ENCODE results near the gene KLK3.
"Not testable (repeated sequence)": the region's sequence is repeated elsewhere in the genome, so short reads cannot be mapped to it uniquely, and the experiment has no call there.

Gene KLK3

GRCh38 chr19:50859849-50860248, 5.1 kb downstream of the KLK3 start:
- intact Hi-C loops (cut with DNase I) = no loop called here
- DNase-seq = no peak

DNA sequence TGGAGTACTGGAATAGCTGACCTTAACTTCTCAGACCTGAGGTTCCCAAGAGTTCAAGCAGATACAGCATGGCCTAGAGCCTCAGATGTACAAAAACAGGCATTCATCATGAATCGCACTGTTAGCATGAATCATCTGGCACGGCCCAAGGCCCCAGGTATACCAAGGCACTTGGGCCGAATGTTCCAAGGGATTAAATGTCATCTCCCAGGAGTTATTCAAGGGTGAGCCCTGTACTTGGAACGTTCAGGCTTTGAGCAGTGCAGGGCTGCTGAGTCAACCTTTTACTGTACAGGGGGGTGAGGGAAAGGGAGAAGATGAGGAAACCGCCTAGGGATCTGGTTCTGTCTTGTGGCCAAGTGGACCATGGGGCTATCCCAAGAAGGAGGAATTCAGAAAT, 6.3 kb downstream of the KLK3 start:
- DNase-seq = no peak
- intact Hi-C loops (cut with DNase I) = no loop called here

- intact Hi-C loops (cut with DNase I) = no loop called here
- no peak for DNase-seq
Measured at GRCh38 chr19:50861496-50862286, 7.0 kb downstream of the KLK3 start.

DNA sequence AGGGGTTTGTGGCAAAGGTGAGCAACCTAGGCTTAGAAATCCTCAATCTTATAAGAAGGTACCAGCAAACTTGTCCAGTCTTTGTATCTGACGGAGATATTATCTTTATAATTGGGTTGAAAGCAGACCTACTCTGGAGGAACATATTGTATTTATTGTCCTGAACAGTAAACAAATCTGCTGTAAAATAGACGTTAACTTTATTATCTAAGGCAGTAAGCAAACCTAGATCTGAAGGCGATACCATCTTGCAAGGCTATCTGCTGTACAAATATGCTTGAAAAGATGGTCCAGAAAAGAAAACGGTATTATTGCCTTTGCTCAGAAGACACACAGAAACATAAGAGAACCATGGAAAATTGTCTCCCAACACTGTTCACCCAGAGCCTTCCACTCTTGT, 14.8 kb downstream of the KLK3 start:
- intact Hi-C loops (cut with DNase I) = no loop called here
- no peak for DNase-seq

DNA sequence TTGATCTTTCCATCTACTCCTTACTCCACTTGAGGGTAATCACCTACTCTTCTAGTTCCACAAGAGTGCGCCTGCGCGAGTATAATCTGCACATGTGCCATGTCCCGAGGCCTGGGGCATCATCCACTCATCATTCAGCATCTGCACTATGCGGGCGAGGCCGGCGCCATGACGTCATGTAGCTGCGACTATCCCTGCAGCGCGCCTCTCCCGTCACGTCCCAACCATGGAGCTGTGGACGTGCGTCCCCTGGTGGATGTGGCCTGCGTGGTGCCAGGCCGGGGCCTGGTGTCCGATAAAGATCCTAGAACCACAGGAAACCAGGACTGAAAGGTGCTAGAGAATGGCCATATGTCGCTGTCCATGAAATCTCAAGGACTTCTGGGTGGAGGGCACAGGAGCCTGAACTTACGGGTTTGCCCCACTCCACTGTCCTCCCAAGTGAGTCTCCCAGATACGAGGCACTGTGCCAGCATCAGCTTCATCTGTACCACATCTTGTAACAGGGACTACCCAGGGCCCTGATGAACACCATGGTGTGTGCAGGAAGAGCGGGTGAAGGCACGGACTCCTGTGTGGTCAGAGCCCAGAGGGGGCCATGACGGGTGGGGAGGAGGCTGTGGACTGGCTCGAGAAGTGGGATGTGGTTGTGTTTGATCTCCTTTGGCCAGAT, 15.8 kb downstream of the KLK3 start:
- intact Hi-C loops (cut with DNase I) = no loop called here
- peak in 1 of 10 donors; percentile 78 for DNase-seq

DNA sequence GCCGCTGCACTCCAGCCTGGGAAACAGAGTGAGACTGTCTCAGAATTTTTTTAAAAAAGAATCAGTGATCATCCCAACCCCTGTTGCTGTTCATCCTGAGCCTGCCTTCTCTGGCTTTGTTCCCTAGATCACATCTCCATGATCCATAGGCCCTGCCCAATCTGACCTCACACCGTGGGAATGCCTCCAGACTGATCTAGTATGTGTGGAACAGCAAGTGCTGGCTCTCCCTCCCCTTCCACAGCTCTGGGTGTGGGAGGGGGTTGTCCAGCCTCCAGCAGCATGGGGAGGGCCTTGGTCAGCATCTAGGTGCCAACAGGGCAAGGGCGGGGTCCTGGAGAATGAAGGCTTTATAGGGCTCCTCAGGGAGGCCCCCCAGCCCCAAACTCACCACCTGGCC, 18.3 kb downstream of the KLK3 start, which contains the start of gene KLK2:
KLK2 (plus strand) TSS at position 384 of the 400 bp plus-strand sequence. CDS start 35 bp downstream, outside the sequence.
- intact Hi-C loops (cut with DNase I) = no loop called here

DNA sequence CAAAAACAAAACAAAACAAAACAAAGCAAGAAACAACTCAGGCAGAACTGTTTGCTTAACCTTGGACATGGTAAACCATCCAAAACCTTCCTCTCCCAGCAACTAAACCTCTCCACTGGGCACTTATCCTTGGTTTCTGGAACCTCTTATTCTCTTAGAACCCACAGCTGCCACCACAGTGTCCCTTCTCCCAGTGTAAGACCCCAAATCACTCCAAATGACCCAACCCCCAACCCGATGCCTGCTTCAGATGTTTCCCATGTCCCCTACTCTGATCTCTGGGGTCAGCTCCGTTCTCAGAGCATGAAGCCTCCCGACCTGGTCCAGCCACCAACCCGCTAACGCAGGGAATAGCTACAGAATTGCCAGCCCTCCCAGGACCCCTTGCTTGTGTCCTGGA, 19.5 kb downstream of the KLK3 start:
- intact Hi-C loops (cut with DNase I) = no loop called here

More for the DNA sequence above, 18.3 kb downstream of the KLK3 start, which contains the start of gene KLK2:
- DNase-seq = no peak

GRCh38 chr19:50875795-50876422, 21.2 kb downstream of the KLK3 start:
- intact Hi-C loops (cut with DNase I) = no loop called here
- no peak for DNase-seq

More for the DNA sequence above, 19.5 kb downstream of the KLK3 start:
- no peak for DNase-seq

GRCh38 chr19:50876456-50876855, 21.7 kb downstream of the KLK3 start:
- DNase-seq = no peak
- intact Hi-C loops (cut with DNase I) = no loop called here

DNA sequence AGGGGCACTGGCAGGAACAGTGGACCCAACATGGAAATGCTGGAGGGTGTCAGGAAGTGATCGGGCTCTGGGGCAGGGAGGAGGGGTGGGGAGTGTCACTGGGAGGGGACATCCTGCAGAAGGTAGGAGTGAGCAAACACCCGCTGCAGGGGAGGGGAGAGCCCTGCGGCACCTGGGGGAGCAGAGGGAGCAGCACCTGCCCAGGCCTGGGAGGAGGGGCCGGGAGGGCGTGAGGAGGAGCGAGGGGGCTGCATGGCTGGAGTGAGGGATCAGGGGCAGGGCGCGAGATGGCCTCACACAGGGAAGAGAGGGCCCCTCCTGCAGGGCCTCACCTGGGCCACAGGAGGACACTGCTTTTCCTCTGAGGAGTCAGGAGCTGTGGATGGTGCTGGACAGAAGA, 22.6 kb downstream of the KLK3 start:
- DNase-seq = no peak
- intact Hi-C loops (cut with DNase I) = no loop called here

DNA sequence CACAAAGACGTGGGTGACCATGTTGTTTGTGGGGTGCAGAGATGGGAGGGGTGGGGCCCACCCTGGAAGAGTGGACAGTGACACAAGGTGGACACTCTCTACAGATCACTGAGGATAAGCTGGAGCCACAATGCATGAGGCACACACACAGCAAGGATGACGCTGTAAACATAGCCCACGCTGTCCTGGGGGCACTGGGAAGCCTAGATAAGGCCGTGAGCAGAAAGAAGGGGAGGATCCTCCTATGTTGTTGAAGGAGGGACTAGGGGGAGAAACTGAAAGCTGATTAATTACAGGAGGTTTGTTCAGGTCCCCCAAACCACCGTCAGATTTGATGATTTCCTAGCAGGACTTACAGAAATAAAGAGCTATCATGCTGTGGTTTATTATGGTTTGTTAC, 24.1 kb downstream of the KLK3 start:
- DNase-seq = no peak
- intact Hi-C loops (cut with DNase I) = no loop called here

- DNase-seq = no peak
- intact Hi-C loops (cut with DNase I) = no loop called here
Measured at GRCh38 chr19:50880241-50880640, 25.5 kb downstream of the KLK3 start.

GRCh38 chr19:50882188-50882587, 27.5 kb downstream of the KLK3 start:
- no peak for DNase-seq
- intact Hi-C loops (cut with DNase I) = no loop called here

DNA sequence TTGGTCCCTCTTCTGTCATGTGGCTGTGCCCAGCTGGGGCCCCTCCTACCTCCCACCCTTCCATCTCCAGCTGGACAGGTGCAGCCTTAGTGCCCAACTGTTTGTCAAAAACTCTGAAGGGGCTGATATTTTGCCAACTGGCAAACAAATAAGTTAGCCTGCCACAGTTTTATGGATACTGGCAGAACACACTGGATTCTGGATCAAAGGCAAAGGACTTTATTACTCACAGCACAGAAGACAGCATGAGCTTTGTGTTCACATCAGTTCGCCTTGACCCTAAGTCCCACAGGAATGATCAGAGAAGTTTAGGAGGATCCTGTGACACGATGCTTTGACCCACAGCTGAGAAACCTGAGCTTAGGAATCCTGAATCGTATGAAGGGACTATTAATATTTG, 34.9 kb downstream of the KLK3 start:
- intact Hi-C loops (cut with DNase I) = no loop called here
- DNase-seq = no peak

DNA sequence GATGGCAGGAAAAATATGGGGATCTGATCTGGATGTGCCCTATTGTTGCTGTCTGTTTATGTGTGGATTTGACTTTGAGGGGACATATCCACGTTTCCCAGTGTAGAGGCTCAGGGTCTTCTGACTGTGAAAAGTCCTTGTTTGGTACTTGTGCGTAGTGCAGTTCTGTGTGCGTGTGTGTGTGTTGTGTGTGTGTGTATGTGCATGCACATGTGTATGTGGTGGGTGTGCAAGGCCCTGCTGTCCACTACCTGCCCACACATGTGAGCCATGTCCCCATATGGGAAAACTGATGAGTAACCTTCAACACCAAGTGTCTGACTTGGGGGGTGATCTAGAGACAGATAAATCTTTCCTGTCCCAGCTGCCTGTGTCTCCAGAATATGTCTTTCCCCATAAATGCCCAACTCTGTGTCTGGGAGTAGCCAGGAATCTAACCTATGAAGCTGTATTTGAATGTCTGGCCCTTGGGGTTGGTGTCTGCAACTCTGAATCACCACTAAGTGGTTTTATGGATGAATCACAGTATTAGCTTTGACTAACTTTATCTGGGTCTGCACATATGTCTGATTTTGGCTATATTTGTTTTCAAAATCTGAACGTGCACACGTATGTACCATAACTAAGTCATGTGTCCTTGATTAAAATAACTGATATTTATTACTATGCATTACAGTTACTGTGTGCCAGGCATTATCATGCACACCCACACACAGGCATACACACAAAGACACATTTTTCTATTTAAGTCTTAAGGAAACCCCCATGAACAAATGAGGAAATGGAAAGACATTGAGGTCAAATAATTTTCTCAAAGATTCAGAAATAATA, 35.9 kb downstream of the KLK3 start:
- no peak for DNase-seq
- intact Hi-C loops (cut with DNase I) = no loop called here

- intact Hi-C loops (cut with DNase I) = no loop called here
- DNase-seq = no peak
Measured at GRCh38 chr19:50891253-50891625, 36.5 kb downstream of the KLK3 start.

- intact Hi-C loops (cut with DNase I) = no loop called here
Measured at GRCh38 chr19:50893047-50893736, 38.5 kb downstream of the KLK3 start.

DNA sequence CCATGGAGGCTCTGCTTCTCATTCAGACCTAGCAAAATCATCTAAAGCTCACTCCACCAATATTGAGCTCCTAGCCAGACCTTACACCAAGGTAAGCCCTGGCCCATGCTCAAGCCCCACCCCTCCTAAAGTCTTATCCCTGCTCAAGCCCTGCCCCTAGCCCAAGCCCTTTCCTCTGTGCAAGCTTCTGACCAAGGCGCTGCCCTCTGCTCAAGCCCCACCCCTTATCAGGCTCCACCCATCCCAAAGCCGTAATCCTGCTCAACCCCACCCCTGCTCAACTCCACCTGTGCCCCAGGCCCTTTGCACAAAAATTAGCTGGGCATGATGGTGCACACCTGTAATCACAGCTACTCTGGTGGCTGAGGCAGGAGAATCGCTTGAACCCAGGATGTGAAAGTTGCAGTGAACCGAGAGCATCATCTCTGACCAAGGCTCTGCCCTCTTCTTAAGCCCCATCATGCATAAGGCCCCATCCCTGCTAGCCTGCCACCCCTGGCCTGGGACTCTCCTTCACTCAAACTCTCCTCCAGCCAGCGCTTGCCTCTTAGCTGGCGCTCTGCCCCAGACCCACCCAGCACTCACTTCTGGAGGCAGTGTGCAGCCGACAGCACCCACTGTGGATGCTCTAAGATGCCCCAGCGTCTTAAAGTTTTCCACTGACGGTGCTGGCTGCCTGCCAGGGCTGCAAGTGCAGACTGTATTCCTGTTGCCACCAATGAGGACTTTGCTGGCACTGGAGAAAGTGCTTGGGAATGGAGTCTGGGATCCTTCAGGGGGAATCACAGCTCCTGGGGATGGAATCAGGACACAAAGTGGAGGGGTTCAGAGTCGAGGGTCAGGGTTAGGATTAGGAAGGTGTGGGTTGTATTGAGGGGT, 40.0 kb downstream of the KLK3 start:
- intact Hi-C loops (cut with DNase I) = no loop called here

More at GRCh38 chr19:50893047-50893736, 38.5 kb downstream of the KLK3 start:
- no peak for DNase-seq

GRCh38 chr19:50896089-50896590, 41.4 kb downstream of the KLK3 start:
- intact Hi-C loops (cut with DNase I); DNase-seq: not testable (repeated sequence)

More for the DNA sequence above, 40.0 kb downstream of the KLK3 start:
- DNase-seq = no peak

All from posterior cingulate gyrus (tissue), 11 donors.